Endothelial cell (in vitro differentiated cells): ENCODE measurements around the gene AKIP1. TPM values are rescaled to one million over a fixed set of nuclear protein-coding genes. Genes with fewer than 3 reads are reported as not detected.

Experiments
- DNase-seq: peaks from one replicate; pipeline ENCODE4 v3.0.0; 2021; ENCODE audit warnings: low spot score
- H3K27ac Mint-ChIP-seq: one replicate; pipeline ENCODE4 v1.8.0; 2021; ENCODE audit warnings: mixed read lengths, inconsistent platforms; ENCODE audit not compliant: unreplicated experiment
- H3K27me3 Mint-ChIP-seq: one replicate; pipeline ENCODE4 v1.8.0; 2021; ENCODE audit warnings: mild to moderate bottlenecking, moderate library complexity, mixed read lengths, inconsistent platforms; ENCODE audit not compliant: unreplicated experiment
- H3K36me3 Mint-ChIP-seq: one replicate; pipeline ENCODE4 v1.8.0; 2021; ENCODE audit warnings: mild to moderate bottlenecking, low read depth, mixed read lengths, inconsistent platforms; ENCODE audit not compliant: unreplicated experiment
- H3K4me1 Mint-ChIP-seq: one replicate; pipeline ENCODE4 v1.8.0; 2021; ENCODE audit warnings: mild to moderate bottlenecking, mixed read lengths, inconsistent platforms; ENCODE audit not compliant: unreplicated experiment
- H3K4me3 Mint-ChIP-seq: one replicate; pipeline ENCODE4 v1.8.0; 2021; ENCODE audit warnings: mild to moderate bottlenecking, mixed read lengths, inconsistent platforms; ENCODE audit not compliant: unreplicated experiment
- H3K9me3 Mint-ChIP-seq: one replicate; pipeline ENCODE4 v1.8.0; 2021; ENCODE audit warnings: mixed read lengths, inconsistent platforms; ENCODE audit not compliant: unreplicated experiment
- long read RNA-seq: library from polyadenylated mRNA; unstranded; transcript quantifications from one replicate; pipeline ENCODE4 v2.0.0, GENCODE V29; 2020; ENCODE audit not compliant: unreplicated experiment
- total RNA-seq: library from RNA; stranded (reverse); fragmentation: NEBNext Ultra II Directional; extraction: Animal tissue kit (Norgen Biotek cat#: 25700); gene quantifications from one replicate; pipeline ENCODE4 v1.2.1, GENCODE V29; 2021; ENCODE audit not compliant: unreplicated experiment
- TF ChIP-seq, protein P1 (sequence below): fragments of 200-600 bp; sonication (generic); IDR thresholded peaks from one replicate; pipeline ENCODE4 v1.5.0; 2021; ENCODE audit warnings: antibody characterized with exemption; ENCODE audit not compliant: unreplicated experiment

AKIP1 gene
- 20.8 TPM for total RNA-seq
- long read RNA-seq, transcript AKIP1-210 (5 exons, 1,022 nt) = minor isoform, 6 of 23 reads
- long read RNA-seq, transcript AKIP1-204 (4 exons, 1,084 nt) = major isoform, 8 of 23 reads
- long read RNA-seq, partial matches to known transcripts = 1 of 23 reads
- long read RNA-seq, other reads (novel, unspliced or antisense) = 2 of 23 reads

DNA sequence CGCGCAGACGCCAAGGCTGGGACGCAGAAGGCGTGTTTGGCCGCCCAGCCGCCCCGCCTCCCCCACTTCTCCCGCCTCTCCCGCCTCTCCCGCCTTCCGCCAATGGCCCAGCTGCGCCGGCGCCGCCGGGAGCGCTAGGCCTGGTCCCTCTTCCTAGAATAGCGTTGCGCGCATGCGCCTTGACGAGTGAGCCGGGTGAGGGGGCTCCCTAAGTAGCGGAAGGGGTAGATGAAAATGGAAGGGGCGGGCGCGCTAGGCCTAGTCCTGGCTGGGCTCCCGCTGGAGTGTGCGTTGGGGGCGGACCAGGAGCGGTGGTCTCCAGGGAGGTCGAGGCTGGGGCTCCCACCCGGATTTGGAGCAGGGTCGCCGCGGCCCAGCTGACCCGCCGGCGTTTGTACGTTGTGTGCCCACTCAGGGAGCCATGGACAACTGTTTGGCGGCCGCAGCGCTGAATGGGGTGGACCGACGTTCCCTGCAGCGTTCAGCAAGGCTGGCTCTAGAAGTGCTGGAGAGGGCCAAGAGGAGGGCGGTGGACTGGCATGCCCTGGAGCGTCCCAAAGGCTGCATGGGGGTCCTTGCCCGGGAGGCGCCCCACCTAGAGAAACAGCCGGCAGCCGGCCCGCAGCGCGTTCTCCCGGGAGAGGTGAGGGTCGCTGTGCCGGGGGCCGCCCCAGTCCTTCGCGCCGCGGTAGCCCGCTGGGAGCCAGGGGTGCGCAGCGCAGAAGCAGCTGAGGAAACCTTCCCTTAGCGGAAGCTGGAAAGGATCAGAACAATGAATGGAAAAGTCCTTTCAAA is at the start of gene AKIP1:
Gene AKIP1 (plus strand): TSS at position 161 of the 795 bp plus-strand sequence. CDS start 261 bp downstream, at position 422.
- Mint-ChIP-seq H3K4me1 (peaks cover 21% of the 10 kb centered on the region), H3K36me3 (no peaks in the 10 kb centered on the region), H3K27me3 (peaks cover 8% of the 10 kb centered on the region), H3K4me3 (peak within 1 kb of the TSS; percentile 91), H3K9me3 (no peaks in the 10 kb centered on the region), H3K27ac (peak within 1 kb of the TSS; percentile 86)
- peak; percentile 98 for DNase-seq
- TF ChIP-seq, protein P1, sequence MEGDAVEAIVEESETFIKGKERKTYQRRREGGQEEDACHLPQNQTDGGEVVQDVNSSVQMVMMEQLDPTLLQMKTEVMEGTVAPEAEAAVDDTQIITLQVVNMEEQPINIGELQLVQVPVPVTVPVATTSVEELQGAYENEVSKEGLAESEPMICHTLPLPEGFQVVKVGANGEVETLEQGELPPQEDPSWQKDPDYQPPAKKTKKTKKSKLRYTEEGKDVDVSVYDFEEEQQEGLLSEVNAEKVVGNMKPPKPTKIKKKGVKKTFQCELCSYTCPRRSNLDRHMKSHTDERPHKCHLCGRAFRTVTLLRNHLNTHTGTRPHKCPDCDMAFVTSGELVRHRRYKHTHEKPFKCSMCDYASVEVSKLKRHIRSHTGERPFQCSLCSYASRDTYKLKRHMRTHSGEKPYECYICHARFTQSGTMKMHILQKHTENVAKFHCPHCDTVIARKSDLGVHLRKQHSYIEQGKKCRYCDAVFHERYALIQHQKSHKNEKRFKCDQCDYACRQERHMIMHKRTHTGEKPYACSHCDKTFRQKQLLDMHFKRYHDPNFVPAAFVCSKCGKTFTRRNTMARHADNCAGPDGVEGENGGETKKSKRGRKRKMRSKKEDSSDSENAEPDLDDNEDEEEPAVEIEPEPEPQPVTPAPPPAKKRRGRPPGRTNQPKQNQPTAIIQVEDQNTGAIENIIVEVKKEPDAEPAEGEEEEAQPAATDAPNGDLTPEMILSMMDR = no peak

DNA sequence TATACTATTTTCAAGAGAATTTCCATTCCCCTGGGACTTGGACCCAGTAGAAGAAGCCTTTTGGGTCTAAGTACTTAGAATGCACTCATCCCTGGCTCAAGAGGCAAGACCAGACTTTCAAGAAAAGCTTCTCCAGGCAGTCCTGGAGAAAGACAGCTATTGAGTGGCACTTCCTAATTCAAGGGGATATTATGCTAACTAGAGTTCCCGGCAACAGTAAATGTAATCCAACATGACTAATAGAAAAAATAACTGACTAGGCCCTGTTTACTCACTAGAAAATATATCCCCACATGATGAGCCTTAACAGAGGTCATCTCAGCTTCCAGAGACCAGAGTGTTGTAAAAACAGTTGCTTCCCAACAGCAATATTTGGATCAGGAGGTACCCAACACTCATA is 47.2 kb upstream of the AKIP1 start:
- no peak overlapping the region for H3K4me3 Mint-ChIP-seq
- no peaks in the 10 kb centered on the region for H3K9me3 Mint-ChIP-seq
- TF ChIP-seq, protein P1 = no peak
- peaks cover 7% of the 10 kb centered on the region for H3K36me3 Mint-ChIP-seq
- DNase-seq = no peak
- H3K4me1 Mint-ChIP-seq = peaks cover 45% of the 10 kb centered on the region
- H3K27ac Mint-ChIP-seq = no peak overlapping the region
- H3K27me3 Mint-ChIP-seq = no peaks in the 10 kb centered on the region

DNA sequence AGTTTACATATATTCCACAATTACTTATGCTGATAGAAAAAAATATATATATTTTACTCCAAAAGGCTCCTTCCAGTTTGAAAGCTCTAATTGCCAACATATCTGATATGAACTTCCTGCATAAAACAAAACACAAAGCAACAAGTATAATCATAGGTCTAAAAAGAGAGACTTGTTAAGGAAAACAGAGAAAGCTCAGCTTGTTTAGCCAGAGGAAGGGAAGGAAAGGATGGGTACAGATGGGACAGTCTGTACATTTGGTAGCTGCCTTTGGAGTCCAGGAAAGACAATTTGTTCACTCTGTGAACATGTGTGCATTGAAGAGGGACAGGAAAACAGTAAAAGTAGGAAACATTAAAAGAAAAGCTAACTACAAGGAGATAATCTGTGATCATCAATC is 45.7 kb upstream of the AKIP1 start:
- Mint-ChIP-seq H3K27ac (no peak overlapping the region), H3K36me3 (peaks cover 3% of the 10 kb centered on the region), H3K27me3 (no peaks in the 10 kb centered on the region), H3K9me3 (no peaks in the 10 kb centered on the region), H3K4me1 (peaks cover 36% of the 10 kb centered on the region), H3K4me3 (no peak overlapping the region)
- no peak for DNase-seq
- TF ChIP-seq, protein P1 = no peak

GRCh38 chr11:8867035-8867434 is 44.0 kb upstream of the AKIP1 start:
- Mint-ChIP-seq H3K27ac (no peak overlapping the region), H3K9me3 (no peaks in the 10 kb centered on the region), H3K4me1 (peaks cover 38% of the 10 kb centered on the region), H3K27me3 (no peaks in the 10 kb centered on the region), H3K36me3 (peaks cover 3% of the 10 kb centered on the region), H3K4me3 (no peak overlapping the region)
- DNase-seq = no peak
- TF ChIP-seq, protein P1 = no peak
